ENCODE results near the gene MAS1L. TPM values are rescaled to one million over a fixed set of nuclear protein-coding genes. Genes with fewer than 3 reads are reported as not detected.

MAS1L gene
- total and polyA plus RNA-seq, 2 experiments from 2014 or later: not detected

DNA sequence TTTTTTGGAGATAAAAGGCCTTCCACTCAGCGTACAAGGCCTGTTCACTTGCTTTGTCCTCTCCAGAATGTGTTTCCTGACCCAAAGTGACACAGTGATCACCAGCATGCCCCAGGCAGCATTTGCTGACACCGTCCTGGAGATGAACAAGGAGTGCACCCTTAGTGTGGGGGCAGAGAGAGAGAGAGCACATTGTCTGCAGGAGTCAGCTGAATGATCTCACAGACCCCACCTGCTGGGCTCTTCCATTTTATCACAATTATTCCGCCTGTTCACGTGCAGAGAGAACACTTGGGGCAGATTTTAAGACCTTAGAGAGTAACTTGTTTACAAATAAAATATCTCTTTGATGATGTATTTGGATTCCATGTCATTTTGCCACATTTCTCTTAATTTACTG lies 22.4 kb upstream of the MAS1L start:
- Histone ChIP-seq H3K27me3 (replicated peaks; ENCODE audit: insufficient read depth) (no peaks in the 10 kb centered on the region), H3K9me2 (ENCODE audit: insufficient read depth) (no peaks in the 10 kb centered on the region), H3K9me3 (ENCODE audit: low read depth) (no peaks in the 10 kb centered on the region), H3K9ac (no peak overlapping the region), H3K79me2 (ENCODE audit: insufficient read depth) (no peaks in the 10 kb centered on the region), H2AFZ (no peak overlapping the region), H3K27ac (no peak overlapping the region), H3K4me1 (ENCODE audit: insufficient read depth) (no peaks in the 10 kb centered on the region), H3F3A (ENCODE audit: insufficient read depth) (no peaks in the 10 kb centered on the region), H3K4me2 (ENCODE audit: unreplicated experiment) (no peak overlapping the region), H4K20me1 (ENCODE audit: insufficient read depth) (no peaks in the 10 kb centered on the region), H3K4me3 (no peak overlapping the region), H3K36me3 (ENCODE audit: low read depth) (no peaks in the 10 kb centered on the region)
- TF ChIP-seq EZH2phosphoT487 (IDR thresholded peaks at IDR 0.05; ENCODE audit: insufficient read depth, low read depth): no peak
- TF ChIP-seq EZH2 (IDR thresholded peaks at IDR 0.05; ENCODE audit: insufficient read depth, poor library complexity, severe bottlenecking): no peak
- in situ Hi-C loops (cut with MboI): no loop called here
- 13 to 14% methylated on average over 4 of the region's 4 CpGs for WGBS, 2 experiments (ENCODE audit: low coverage in 1 of 2, low lambda C conversion rate in 2 of 2, missing lambda C conversion rate in 2 of 2)
- no peak for DNase-seq

- Histone ChIP-seq H4K20me1 (ENCODE audit: insufficient read depth) (no peaks in the 10 kb centered on the region), H3K79me2 (ENCODE audit: insufficient read depth) (no peaks in the 10 kb centered on the region), H3K4me2 (ENCODE audit: unreplicated experiment) (no peak overlapping the region), H3K36me3 (ENCODE audit: low read depth) (no peaks in the 10 kb centered on the region), H3K4me1 (ENCODE audit: insufficient read depth) (no peaks in the 10 kb centered on the region), H3F3A (ENCODE audit: insufficient read depth) (no peaks in the 10 kb centered on the region), H3K27ac (no peak overlapping the region), H3K9me3 (ENCODE audit: low read depth) (no peaks in the 10 kb centered on the region), H3K4me3 (no peak overlapping the region), H3K9ac (no peak overlapping the region), H3K9me2 (ENCODE audit: insufficient read depth) (no peaks in the 10 kb centered on the region), H3K27me3 (replicated peaks; ENCODE audit: insufficient read depth) (no peaks in the 10 kb centered on the region), H2AFZ (no peak overlapping the region)
- DNase-seq: no peak
- in situ Hi-C loops (cut with MboI): no loop called here
- TF ChIP-seq EZH2 (IDR thresholded peaks at IDR 0.05; ENCODE audit: insufficient read depth, poor library complexity, severe bottlenecking) (no peak), EZH2phosphoT487 (IDR thresholded peaks at IDR 0.05; ENCODE audit: insufficient read depth, low read depth) (no peak)
- 26 to 36% methylated on average over 9 of the region's 9 CpGs for WGBS, 2 experiments (ENCODE audit: low coverage in 1 of 2, low lambda C conversion rate in 2 of 2, missing lambda C conversion rate in 2 of 2)
These were observed 22.0 kb upstream of the MAS1L start for GRCh38 chr6:29509711-29510110.

DNA sequence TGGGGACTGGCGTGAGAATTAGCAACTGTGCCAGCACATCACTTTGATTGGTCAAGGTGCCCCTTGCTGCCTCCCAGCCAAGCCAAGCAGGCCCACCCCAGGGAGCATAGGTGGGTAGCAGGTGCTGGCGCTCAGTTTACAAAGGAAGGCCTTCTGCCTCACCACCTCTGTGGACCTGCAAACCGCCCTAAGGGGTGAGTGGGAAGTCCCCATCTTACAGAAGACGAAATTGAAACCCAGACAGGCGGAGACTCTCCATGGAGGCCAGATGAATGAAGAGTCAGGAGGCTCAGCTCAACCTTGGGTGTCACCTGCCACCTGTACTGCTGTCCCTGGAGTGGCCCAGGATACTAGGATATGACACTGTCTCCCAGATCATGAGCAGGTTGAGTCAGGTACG lies 21.5 kb upstream of the MAS1L start:
- in situ Hi-C loops (cut with MboI): no loop called here

GRCh38 chr6:29507319-29507718 lies 19.6 kb upstream of the MAS1L start:
- H3K9me2 ChIP-seq (ENCODE audit: insufficient read depth): no peaks in the 10 kb centered on the region
- WGBS, 2 experiments (ENCODE audit: low coverage in 1 of 2, low lambda C conversion rate in 2 of 2, missing lambda C conversion rate in 2 of 2): 16 to 24% methylated on average over 5 of the region's 5 CpGs
- H3K9ac ChIP-seq: no peak overlapping the region
- H3K36me3 ChIP-seq (ENCODE audit: low read depth): no peaks in the 10 kb centered on the region
- no peak for DNase-seq
- H3K79me2 ChIP-seq (ENCODE audit: insufficient read depth): no peaks in the 10 kb centered on the region
- no peaks in the 10 kb centered on the region for H3K27me3 ChIP-seq (replicated peaks; ENCODE audit: insufficient read depth)
- H2AFZ ChIP-seq: no peak overlapping the region
- in situ Hi-C loops (cut with MboI): no loop called here
- H3K4me1 ChIP-seq (ENCODE audit: insufficient read depth): no peaks in the 10 kb centered on the region
- H3K4me2 ChIP-seq (ENCODE audit: unreplicated experiment): no peak overlapping the region
- TF ChIP-seq EZH2 (IDR thresholded peaks at IDR 0.05; ENCODE audit: insufficient read depth, poor library complexity, severe bottlenecking) (no peak), EZH2phosphoT487 (IDR thresholded peaks at IDR 0.05; ENCODE audit: insufficient read depth, low read depth) (no peak)
- H4K20me1 ChIP-seq (ENCODE audit: insufficient read depth): no peaks in the 10 kb centered on the region
- H3K9me3 ChIP-seq (ENCODE audit: low read depth): no peaks in the 10 kb centered on the region
- no peak overlapping the region for H3K27ac ChIP-seq
- no peak overlapping the region for H3K4me3 ChIP-seq
- H3F3A ChIP-seq (ENCODE audit: insufficient read depth): no peaks in the 10 kb centered on the region

More for the DNA sequence above, 21.5 kb upstream of the MAS1L start:
- Histone ChIP-seq H3K4me3 (no peak overlapping the region), H3K9ac (no peak overlapping the region), H3K36me3 (ENCODE audit: low read depth) (no peaks in the 10 kb centered on the region), H3F3A (ENCODE audit: insufficient read depth) (no peaks in the 10 kb centered on the region), H3K27ac (no peak overlapping the region), H3K4me2 (ENCODE audit: unreplicated experiment) (no peak overlapping the region), H2AFZ (no peak overlapping the region), H3K4me1 (ENCODE audit: insufficient read depth) (no peaks in the 10 kb centered on the region), H3K79me2 (ENCODE audit: insufficient read depth) (no peaks in the 10 kb centered on the region), H4K20me1 (ENCODE audit: insufficient read depth) (no peaks in the 10 kb centered on the region), H3K9me2 (ENCODE audit: insufficient read depth) (no peaks in the 10 kb centered on the region), H3K27me3 (replicated peaks; ENCODE audit: insufficient read depth) (no peaks in the 10 kb centered on the region), H3K9me3 (ENCODE audit: low read depth) (no peaks in the 10 kb centered on the region)
- TF ChIP-seq EZH2 (IDR thresholded peaks at IDR 0.05; ENCODE audit: insufficient read depth, poor library complexity, severe bottlenecking) (no peak), EZH2phosphoT487 (IDR thresholded peaks at IDR 0.05; ENCODE audit: insufficient read depth, low read depth) (no peak)
- 12 to 13% methylated on average over 6 of the region's 6 CpGs for WGBS, 2 experiments (ENCODE audit: low coverage in 1 of 2, low lambda C conversion rate in 2 of 2, missing lambda C conversion rate in 2 of 2)
- no peak for DNase-seq
